HG02870 (cell line): ENCODE measurements around the gene ARSB.
"Not testable (repeated sequence)": the region's sequence is repeated elsewhere in the genome, so short reads cannot be mapped to it uniquely, and the experiment has no call there.

Experiments used
- ATAC-seq: cut with Tn5 transposase; IDR thresholded peaks from one replicate; pipeline ENCODE4 v1.9.1; 2021; ENCODE audit warnings: mild to moderate bottlenecking, moderate library complexity; ENCODE audit not compliant: unreplicated experiment

The ARSB gene

DNA sequence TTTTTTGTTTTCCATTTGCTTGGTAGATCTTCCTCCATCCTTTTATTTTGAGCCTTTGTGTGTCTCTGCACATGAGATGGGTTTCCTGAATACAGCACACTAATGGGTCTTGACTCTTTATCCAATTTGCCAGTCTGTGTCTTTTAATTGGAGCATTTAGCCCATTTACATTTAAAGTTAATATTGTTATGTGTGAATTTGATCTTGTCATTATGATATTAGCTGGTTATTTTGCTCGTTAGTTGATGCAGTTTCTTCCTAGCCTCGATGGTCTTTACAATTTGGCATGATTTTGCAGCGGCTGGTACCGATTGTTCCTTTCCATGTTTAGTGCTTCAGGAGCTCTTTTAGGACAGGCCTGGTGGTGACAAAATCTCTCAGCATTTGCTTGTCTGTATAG is 133.2 kb downstream of the ARSB start:
- ATAC-seq: not testable (repeated sequence)

DNA sequence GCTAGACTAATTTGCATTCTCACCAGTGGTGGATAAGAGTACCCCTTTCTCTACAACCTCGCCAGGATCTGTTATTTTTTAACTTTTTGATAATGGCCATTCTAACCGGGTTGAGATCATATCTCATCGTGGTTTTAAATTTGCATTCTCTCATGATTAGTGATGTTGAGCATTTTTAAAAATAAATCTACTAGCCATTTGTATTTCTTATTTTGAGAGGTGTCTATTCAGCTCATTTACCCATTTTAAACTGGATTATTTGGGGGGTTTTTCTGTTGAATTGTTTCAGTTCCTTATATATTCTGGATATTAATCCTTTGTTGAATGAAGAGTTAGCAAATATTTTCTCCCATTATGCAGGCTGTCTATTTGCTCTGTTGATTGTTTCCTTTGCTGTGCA is 139.6 kb downstream of the ARSB start:
- no peak for ATAC-seq

DNA sequence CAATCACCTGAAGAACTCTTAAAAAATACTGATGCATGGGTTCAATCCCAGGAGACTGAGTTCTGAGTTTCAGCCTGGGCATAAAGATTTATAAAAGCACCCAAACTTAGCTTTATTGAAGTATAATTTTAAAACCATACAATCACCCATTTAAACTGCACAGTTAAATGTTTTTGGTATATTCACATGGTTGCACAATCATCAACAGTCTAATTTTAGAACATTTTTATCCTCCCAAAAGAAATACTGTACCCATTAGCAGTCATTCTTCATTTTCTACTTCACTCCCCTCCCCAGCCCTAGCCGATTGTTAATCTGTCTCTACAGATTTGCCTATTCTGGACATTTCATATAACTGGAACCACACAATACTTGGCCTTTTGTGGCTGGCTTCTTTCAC is 141.7 kb downstream of the ARSB start:
- no peak for ATAC-seq

DNA sequence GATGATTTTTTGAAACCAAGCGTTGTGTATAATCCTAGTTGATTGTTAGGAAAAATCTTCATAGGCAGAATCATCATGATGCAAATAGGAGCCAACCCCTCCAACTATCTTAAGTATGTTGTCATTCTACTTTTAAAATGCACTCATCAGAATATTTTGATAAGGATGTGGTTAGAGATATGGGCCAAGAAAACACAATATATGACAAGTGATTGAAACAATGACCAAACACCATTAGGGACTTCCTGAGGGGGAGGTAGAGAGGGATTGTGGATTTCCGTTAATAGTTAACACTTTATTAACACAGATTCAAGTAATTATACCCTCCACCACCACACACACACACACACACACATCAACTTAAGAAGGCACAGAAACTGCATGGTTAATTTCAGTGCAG is 143.3 kb downstream of the ARSB start:
- ATAC-seq: no peak

DNA sequence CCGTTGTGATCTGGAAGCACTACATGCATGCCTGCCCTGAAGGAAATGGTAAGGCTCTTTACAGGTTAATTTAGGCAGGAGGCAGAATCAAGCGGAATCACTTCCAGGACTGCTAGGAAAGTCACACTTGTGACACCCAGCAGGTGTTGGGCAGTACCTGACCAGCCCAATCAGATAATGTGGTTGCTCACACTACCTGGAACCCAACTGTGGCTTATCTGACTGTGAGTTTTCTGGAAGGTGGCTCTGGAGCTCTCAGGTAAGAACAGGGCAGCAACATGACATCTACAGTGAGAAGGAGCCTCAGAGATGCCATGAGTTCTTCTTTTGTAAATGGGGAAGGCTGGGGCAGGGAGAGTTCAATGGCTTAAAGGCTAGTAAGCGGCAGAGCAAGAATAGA is 146.4 kb downstream of the ARSB start:
- no peak for ATAC-seq

DNA sequence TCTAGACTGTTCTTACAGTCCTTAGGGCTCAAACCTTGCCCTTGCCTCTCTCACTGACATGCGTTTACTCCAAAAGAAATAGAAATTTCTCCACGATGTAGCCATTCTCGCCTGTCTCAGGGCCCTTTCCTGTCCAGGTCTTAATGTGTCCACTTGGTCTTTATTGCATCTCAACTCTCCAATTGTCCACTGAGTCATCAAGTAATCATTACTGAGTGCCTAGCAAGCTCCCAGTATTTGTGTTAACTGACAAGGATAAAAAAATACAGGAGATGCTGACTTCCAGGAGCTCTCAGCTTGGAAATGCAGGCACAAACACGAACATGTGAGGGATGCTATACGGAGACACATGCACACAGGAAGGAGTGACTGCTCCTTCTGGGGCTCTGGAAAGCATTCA is 147.3 kb downstream of the ARSB start:
- no peak for ATAC-seq

DNA sequence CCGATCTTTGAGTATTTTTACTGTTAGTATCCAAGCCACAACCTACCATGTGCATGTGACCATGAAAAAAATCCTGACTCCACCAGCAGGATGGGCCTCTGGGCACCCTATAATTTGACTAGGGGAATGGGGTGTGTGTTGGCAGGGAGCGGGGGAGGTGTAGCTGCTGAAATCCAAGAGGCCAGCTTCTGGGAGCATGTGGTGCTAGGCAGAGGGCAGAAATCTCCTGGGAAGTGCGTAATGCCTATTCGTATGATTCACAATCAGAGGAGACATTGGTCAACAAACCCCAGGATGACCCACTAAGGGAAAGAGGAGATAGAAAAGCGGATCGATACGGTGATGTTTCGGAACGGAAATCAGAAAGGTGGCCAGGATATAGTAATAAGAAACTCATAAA is 149.9 kb downstream of the ARSB start:
- no peak for ATAC-seq

DNA sequence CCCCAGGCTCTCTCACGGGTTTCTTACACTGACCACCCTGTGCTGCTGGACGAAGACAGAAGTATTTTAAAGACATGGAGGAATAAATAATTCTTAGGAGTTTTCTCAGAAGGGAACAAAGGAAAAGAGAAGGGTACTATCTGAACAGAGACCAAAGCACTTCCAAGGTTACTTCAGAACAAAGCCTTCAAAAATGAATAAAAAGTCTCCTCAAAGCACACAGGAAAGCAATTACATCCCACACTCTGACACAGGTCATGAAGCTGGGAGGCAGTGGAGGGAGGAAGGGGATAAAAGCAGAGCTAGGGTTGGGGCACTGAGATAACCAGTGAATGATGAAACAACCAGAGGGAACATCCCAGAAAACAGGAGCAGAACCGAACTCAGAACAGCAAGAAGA is 151.8 kb downstream of the ARSB start:
- ATAC-seq: no peak

DNA sequence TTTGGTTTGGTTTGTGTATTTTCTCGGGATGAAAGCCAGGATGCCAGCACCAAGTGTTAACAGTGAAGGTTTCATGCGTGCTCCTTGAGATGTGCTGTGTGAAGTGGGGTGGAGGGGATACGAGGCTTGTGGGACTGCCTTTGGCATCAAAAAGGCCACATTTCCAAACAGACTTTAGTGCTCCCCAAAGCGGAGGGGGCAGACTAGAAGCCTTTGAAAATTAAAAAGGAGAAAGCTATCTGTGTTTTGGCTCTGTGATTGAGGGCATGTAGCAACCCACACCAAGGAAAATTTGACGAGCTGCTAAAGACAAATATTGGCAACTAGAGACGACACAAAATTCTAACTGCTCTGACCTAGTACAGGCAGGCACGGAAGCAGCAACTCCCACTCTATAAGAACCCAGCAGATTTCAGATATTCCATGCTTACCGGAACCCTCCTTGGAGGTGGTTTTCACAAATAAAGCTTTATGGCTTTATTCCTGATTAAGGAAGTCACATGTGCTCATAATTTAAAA is 154.5 kb downstream of the ARSB start:
- ATAC-seq: no peak

DNA sequence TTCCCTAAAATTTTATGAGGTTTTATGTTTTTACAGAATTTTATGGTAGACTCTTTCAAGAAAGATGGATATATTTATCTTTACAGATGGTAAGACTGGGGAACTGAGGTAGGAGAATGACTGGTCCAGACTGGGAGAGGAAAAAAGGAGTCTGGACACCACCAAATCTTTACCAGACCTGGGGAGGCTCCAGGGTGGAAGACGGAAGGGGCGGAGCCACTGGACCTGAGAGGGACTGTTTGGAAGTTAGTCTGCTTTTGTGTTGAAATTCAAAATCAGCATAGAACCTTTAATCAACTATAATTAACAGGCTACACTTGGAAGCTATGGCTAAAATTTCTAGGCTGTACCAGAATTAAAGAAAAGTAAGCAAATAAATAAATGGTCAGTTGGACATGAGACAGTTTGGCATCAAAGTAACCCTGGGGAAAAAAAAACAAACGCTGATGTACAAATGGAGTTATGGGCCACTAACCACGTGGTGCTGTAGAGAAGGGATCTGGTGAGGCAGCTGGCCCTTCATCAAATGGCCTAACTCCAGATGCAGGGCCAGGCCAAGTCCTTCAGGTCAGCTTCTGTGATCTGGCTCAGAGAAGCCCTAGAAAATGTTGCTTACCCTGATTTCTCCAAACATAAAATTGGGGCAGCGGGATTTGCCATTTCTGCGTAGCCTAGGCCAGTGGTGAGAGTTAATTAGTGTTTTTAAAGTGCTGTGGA is 155.1 kb downstream of the ARSB start:
- no peak for ATAC-seq

DNA sequence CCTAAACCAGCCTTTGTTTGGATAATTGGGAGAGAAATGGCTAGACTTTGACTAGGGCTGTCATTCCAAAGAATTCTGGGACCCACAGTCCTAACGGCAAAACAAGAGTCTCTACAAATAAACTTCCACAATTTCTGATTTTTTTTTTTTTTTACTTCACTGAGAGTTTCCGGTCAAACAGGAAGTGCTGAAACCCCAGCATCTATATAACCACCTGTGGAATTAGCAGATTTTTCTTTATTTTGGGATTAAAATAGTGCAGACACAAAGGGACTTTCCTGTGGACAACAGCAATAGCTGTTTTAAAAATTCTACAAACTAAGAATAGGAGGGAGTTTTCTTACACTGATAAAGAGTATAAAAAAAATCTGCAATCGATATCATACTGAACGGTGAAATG is 157.4 kb downstream of the ARSB start:
- ATAC-seq: no peak

DNA sequence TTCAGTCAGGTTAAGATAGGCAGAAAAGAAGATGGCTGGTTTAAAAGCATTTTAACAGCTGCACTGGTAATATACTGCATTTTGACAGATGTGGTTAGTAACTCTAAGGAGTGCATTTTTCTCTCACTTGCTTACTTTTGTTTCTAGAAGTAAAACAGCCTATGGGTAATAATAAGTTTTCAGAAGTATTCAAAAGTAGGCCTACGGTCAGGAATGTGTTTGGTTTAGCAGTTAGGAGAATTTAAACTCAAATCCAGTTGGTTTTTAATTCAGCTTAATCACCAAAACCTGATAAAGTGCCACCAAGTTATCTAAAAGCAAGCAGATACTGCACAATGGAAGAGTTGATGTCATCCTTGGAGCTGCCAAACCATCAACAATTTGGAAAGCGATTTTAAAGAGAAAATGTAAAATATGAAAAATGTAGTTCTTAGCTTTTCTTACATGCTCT is 160.3 kb downstream of the ARSB start:
- no peak for ATAC-seq

DNA sequence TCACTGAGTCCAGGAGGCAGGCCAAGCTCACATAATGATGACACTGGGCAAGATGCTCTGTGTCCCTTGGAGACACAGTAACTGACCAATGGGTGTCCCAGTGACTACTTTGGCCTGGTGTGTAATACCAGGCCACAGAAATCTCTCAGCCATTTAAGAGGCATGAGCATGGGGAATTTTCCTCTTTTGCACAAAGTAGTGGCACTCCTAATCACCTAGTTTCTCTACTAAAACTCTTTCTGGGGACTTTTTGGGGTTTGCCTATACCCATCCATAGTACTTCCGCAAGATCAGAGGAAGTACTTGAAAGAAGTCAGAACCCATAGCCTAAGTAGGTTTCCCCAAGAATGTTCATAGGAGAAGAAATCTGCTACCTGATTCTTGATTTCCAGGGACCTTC is 161.9 kb downstream of the ARSB start:
- ATAC-seq: no peak

DNA sequence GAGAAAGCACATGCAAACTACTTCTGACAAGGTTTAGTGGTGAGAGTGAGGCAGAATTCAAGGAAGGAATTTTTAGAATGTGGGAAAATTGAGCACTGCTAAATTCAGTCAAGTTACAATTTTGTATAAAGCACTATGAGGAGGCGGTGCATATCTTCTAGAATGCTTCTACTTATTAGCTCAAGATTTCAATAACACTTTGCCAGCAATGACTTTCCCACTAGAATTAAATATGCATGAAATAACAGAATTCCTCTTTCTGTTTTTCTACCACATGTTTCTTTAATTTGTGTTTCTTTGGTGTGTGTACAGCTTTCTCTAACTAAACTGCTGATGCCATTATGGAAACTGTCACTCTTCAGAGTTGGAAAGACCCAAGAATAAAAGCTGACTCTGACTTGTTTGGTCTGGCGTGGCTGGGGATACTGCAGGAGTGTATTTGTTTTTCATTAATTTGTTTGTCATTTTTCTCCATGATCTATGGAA is 163.5 kb downstream of the ARSB start:
- no peak for ATAC-seq

DNA sequence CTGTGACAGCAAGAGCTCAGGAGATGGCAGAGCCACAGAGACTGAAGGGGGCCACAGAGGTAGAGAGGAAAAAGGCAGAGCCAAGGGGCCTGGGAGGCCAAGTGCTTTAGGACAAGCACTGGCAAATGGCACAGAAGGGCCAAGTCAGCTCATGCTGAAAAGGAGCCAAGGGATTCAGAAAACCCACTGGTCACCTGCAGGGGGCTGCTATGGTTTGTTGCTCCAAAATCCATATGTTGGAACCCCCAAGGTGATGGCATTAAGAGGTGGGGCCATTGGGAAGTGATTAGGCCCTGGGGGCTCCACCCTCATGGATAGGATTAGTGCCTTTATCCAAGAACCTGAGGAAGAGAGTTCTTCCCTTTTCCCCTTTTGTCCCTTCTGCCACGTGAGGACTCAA is 165.4 kb downstream of the ARSB start:
- no peak for ATAC-seq

DNA sequence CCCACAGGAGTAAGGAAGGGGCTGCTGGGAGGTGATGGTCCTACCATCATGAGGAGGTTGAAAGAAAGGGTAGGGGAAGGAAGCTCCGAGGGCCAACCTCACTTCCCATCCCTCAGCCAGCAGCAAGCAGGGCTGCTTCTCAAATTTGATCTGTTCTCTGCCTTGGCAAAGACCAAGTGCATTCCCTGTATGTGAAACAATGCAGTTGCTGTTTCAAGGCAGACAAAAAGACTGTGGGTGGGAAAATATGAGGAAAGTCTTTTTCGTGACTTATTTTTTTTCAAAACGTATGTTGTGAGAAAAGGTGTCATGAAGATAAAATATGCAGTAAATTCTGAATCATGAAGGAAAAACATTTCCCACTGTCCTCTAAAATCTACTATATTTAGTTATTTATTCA is 165.9 kb downstream of the ARSB start:
- no peak for ATAC-seq

DNA sequence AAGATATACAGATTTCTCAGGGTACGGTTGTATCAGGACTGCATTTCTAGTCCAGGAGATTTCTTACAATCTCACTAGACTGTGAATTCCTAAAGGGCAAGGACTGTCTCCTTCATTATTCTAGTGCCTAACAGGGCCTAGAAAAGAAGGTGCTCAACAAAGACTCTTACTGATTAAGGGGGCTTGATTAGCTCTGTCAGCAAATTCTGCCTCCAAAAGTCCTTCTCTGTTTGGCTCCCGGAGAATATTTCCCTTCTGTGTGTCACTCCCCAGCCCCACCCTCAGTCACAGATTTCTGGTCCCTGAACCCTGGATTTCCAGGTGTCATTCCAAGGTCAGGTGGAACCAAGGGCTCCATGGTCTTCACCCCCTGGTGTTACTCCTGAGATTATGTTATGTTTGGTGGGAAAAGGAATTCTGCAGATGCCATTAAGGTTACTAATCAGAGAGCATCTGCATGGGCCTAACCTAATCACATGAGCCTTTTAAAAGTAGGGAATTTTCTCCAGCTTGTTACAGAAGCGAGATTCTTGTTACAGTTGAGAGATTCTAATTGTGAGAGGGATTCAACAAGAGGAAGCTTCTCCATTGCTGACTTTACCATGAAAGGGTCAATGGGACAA is 168.9 kb downstream of the ARSB start:
- no peak for ATAC-seq

DNA sequence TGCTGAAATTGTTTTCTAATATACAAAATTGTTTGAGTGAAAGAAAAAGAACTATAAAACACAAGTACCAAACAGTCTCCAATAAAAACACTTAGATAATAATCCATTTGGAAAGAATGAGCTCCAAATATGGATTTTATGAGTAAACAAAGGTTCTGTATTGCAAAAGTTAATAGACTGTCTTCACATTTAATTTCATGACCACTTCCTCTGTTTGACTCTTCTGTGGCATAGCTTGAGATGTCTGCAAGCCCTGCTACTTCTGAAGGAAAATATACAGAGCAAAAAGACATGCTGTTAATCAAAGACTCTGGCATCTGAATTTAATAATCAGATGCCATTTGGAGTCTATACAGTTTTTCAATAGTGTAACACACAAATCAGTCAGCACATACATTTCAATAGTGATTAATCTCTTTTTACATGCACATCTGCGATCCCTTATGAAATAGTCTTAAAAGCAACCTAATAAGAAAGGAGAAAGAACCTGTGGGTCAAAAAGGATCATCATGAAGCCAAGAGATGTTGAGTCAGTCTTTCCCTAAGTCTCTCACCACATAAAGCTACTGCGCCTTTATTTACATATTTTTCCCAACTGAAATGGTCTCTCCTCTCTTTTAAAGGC is 171.1 kb downstream of the ARSB start:
- no peak for ATAC-seq

DNA sequence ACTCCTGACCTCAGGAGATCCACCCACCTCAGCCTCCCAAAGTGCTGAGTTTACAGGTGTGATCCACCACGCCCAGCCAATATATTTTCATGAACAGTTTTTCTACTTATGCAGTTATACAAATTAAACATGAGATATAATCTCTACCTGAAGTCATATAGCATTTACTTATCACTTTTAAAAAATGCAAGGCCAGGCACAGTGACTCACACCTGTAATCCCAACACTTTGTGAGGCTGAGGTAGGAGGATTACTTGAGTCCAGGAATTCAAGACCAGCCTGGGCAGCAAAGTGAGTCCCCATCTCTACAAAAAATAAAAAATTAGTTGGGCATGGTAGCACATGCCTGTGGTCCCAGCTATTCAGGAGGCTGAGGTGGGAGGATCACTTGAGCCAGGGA is 171.8 kb downstream of the ARSB start:
- no peak for ATAC-seq

DNA sequence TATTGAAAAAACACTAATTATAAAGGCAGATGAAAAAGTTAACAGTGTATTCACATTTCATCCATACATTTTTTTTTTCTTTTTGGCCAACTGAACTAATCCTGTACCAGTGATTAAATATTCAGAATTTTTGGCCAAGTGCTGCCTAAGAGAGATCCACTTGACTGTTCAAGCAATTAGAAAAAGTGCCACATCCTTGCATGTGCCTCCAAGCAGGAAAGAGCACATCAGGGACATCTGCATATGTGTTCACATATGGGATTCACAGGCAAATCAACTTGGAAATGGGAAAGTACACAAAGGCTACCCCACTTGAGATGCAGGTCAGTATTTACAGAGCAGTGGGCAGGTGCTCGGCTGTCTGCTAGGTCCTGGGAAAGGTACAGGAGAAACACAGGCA is 173.2 kb downstream of the ARSB start:
- no peak for ATAC-seq

DNA sequence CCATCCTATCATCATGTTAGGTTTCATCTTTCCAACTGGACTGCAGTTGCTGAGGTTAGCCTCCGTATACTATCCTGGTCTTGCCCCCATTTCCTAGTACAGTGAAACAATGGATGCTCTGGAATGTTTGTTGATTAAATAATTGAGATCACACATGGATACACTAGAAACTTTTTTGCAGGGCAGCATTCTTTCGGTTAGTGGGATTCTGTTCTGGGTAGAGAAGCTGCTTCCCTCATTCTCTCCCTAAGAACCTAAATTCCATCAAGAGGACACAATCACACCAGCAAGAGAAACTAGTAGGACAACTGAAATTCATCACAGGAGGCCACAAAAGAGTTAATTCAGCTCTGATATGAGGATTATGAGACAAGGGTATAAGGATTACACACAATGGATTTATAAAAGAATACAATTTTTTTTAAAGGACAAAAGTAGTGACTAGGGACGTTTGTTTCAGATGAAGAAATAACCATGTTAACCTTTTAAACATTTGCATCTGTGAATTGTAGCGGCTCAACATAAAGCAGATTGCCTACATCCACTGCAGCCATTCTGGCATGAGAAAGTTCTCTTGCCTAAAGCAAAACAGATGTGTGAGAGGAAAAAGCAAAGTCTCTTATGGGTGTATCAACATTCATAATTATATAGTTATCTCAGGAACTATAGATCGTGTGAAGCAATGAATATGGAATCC is 173.8 kb downstream of the ARSB start:
- no peak for ATAC-seq
